Neural progenitor cell (in vitro differentiated cells): ENCODE data around the gene PALS1. TPM values are rescaled to one million over a fixed set of nuclear protein-coding genes. Genes with fewer than 3 reads are reported as not detected.

Experiments
- DNase-seq: peaks from one replicate; pipeline ENCODE4 v3.0.0-alpha.2; 2016; ENCODE audit warnings: low spot score
- H2AFZ ChIP-seq: fragments of 200-600 bp; sonication (generic); replicated peaks from 2 replicates; pipeline ENCODE4 v1.6.1; 2016; ENCODE audit warnings: antibody characterized with exemption
- H3F3A ChIP-seq: fragments of 200-600 bp; sonication (generic); 2 replicates; pipeline ENCODE4 v1.6.1; 2016; ENCODE audit warnings: antibody characterized with exemption, low read depth
- H3K27ac ChIP-seq: fragments of 200-600 bp; sonication (generic); 2 replicates; pipeline ENCODE4 v1.5.1; 2016; ENCODE audit warnings: mild to moderate bottlenecking
- H3K27me3 ChIP-seq: fragments of 200-600 bp; sonication (generic); 2 replicates; pipeline ENCODE4 v1.6.1; 2016; ENCODE audit warnings: mild to moderate bottlenecking, moderate library complexity
- H3K36me3 ChIP-seq: fragments of 200-600 bp; sonication (generic); 2 replicates; pipeline ENCODE4 v1.5.1; 2016
- H3K4me1 ChIP-seq: fragments of 200-600 bp; sonication (generic); 2 replicates; pipeline ENCODE4 v1.6.1; 2016; ENCODE audit warnings: mixed run types
- H3K4me2 ChIP-seq: fragments of 200-600 bp; sonication (generic); 2 replicates; pipeline ENCODE4 v1.6.1; 2016
- H3K4me3 ChIP-seq: fragments of 200-600 bp; sonication (generic); 2 replicates; pipeline ENCODE4 v1.5.1; 2016
- H3K79me2 ChIP-seq: fragments of 200-600 bp; sonication (generic); 2 replicates; pipeline ENCODE4 v1.6.1; 2016; ENCODE audit warnings: low read depth
- H3K9ac ChIP-seq: fragments of 200-600 bp; sonication (generic); 2 replicates; pipeline ENCODE4 v1.6.1; 2016
- H3K9me3 ChIP-seq: fragments of 200-600 bp; sonication (generic); 2 replicates; pipeline ENCODE4 v1.5.1; 2016; ENCODE audit warnings: low read depth
- H4K20me1 ChIP-seq: fragments of 200-600 bp; sonication (generic); 2 replicates; pipeline ENCODE4 v1.6.1; 2016; ENCODE audit warnings: low read depth
- H3K27ac Mint-ChIP-seq: 3 replicates; pipeline ENCODE4 v1.8.0; 2021; ENCODE audit warnings: mixed read lengths
- H3K27me3 Mint-ChIP-seq: 2 replicates; pipeline ENCODE4 v1.8.0; 2022; ENCODE audit warnings: low read depth, mild to moderate bottlenecking, inconsistent platforms, moderate library complexity, mixed read lengths; ENCODE audit not compliant: insufficient read depth
- H3K36me3 Mint-ChIP-seq: 3 replicates; pipeline ENCODE4 v1.8.0; 2021; ENCODE audit warnings: mixed read lengths
- H3K4me1 Mint-ChIP-seq: 3 replicates; pipeline ENCODE4 v1.8.0; 2021; ENCODE audit warnings: mixed read lengths
- H3K4me3 Mint-ChIP-seq: 3 replicates; pipeline ENCODE4 v1.8.0; 2021; ENCODE audit warnings: mild to moderate bottlenecking, moderate library complexity, mixed read lengths
- H3K9me3 Mint-ChIP-seq: 3 replicates; pipeline ENCODE4 v1.8.0; 2020; ENCODE audit warnings: mixed read lengths
- CTCF ChIP-seq: fragments of 200-600 bp; sonication (generic); IDR thresholded peaks from 2 replicates; pipeline ENCODE4 v1.5.1; 2017; ENCODE audit warnings: antibody characterized with exemption, mild to moderate bottlenecking
- EZH2 ChIP-seq: fragments of 200-600 bp; sonication (generic); IDR thresholded peaks from 2 replicates; pipeline ENCODE4 v1.6.1; 2017; ENCODE audit warnings: antibody characterized with exemption, mild to moderate bottlenecking, moderate library complexity
- EZH2phosphoT487 ChIP-seq: fragments of 200-600 bp; sonication (generic); IDR thresholded peaks from 2 replicates; pipeline ENCODE4 v1.6.1; 2017; ENCODE audit warnings: antibody characterized with exemption
- total RNA-seq: library from RNA; depleted of rRNA; stranded (reverse); fragments of >200 nt; gene quantifications from 2 replicates; pipeline ENCODE4 v1.2.3, GENCODE V29; 2015; ENCODE audit warnings: low replicate concordance

The PALS1 gene
- 28.2 and 47.0 TPM in 2 replicates for total RNA-seq

DNA sequence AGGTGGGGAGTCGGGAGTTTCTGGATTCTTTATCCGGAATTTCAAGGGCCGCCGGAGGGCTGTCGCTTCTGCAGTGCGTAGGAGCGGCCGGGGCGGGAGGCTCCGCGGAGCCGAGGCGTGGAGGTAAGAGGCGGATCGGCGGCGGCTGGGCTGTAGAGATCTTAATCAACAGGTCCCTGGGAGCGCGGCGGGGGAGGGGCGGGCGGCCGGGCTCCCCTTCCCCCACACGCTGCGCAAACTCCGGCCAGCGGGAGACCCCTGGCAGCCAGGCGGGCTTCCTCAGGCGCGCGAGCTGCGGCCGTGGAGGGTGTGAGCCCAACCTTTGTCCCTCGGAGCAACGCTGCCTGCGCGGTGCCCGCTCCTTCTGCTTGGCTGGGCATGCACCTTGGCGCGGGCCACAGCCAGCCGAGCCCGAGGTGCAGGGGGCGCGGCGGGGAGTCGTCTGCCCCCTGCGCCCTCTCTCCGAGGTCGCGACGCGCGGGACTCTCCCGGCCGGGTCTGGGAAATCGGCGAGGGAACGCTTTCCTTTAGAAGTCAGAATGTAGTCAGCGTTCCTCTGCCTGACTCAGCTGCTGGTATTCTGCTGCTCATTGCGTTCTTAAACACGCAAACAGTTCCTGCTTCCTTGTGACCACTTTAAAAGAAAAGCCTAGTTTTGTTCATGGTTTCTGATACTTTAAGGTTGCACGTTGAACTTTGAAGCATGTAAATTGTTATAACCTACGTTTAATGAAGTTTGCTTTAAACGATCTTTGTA is at the start of gene PALS1:
PALS1 (plus strand) TSS at position 25 of the 757 bp plus-strand sequence. CDS start 37,736 bp downstream, outside the sequence.
- Histone ChIP-seq H3K79me2 (peaks cover 48% of the 10 kb centered on the region), H3K4me2 (peak within 1 kb of the TSS; percentile 98), H3K36me3 (no peaks in the 10 kb centered on the region), H2AFZ (peak within 1 kb of the TSS; percentile 95), H4K20me1 (peaks cover 25% of the 10 kb centered on the region), H3K4me1 (peaks cover 11% of the 10 kb centered on the region), H3K9me3 (no peaks in the 10 kb centered on the region), H3K27ac (peak within 1 kb of the TSS; percentile 98), H3K4me3 (peak within 1 kb of the TSS; percentile 65), H3F3A (peaks cover 19% of the 10 kb centered on the region), H3K27me3 (peaks cover 33% of the 10 kb centered on the region), H3K9ac (peak within 1 kb of the TSS; percentile 73)
- Mint-ChIP-seq H3K4me1 (peaks cover 15% of the 10 kb centered on the region), H3K27ac (peak within 1 kb of the TSS; percentile 96), H3K36me3 (peaks cover 5% of the 10 kb centered on the region), H3K27me3 (peaks cover 5% of the 10 kb centered on the region), H3K4me3 (peak within 1 kb of the TSS; percentile 94), H3K9me3 (peaks cover 4% of the 10 kb centered on the region)
- no peak for DNase-seq
- TF ChIP-seq CTCF (no peak), EZH2phosphoT487 (no peak), EZH2 (no peak)

DNA sequence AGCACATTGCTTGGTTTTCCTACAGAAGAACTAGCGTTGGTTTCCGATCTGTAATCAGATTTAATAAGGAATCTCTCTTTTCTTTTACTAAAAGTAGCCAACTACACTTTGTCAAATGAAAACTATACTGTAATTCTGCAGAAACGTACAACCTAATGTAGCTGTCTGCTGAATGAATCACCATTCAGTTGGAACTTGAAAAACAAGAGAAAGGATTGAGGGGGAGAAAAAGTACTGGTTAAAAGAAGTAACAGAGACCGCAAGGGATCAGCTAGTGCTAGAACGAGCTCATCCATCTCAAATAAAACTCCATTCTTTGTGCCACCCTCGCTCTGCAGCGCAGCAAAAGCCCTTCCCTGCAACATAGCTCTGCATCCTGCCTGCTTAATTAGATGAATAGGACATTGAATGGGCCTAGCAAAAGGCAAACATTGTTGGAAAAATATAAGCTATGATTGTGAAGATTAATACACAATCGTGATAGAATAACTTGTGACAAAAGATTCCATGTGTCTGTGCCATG is 49.4 kb upstream of the PALS1 start:
- Histone ChIP-seq H3K4me2 (no peak overlapping the region), H3K27me3 (no peaks in the 10 kb centered on the region), H3F3A (no peaks in the 10 kb centered on the region), H3K36me3 (no peaks in the 10 kb centered on the region), H2AFZ (no peak overlapping the region), H3K27ac (no peak overlapping the region), H3K4me3 (no peak overlapping the region), H4K20me1 (no peaks in the 10 kb centered on the region), H3K9me3 (no peaks in the 10 kb centered on the region), H3K4me1 (no peaks in the 10 kb centered on the region), H3K9ac (no peak overlapping the region), H3K79me2 (no peaks in the 10 kb centered on the region)
- Mint-ChIP-seq H3K4me3 (no peak overlapping the region), H3K4me1 (peaks cover 5% of the 10 kb centered on the region), H3K27me3 (peaks cover 4% of the 10 kb centered on the region), H3K36me3 (no peaks in the 10 kb centered on the region), H3K9me3 (no peaks in the 10 kb centered on the region), H3K27ac (no peak overlapping the region)
- DNase-seq = no peak
- TF ChIP-seq EZH2 (no peak), CTCF (no peak), EZH2phosphoT487 (no peak)

GRCh38 chr14:67192366-67192765 is 48.9 kb upstream of the PALS1 start:
- no peak overlapping the region for H3K27ac Mint-ChIP-seq
- Histone ChIP-seq H2AFZ (no peak overlapping the region), H3K4me2 (no peak overlapping the region), H3K9me3 (no peaks in the 10 kb centered on the region), H3K4me1 (no peaks in the 10 kb centered on the region), H3F3A (no peaks in the 10 kb centered on the region), H3K79me2 (no peaks in the 10 kb centered on the region), H3K27ac (no peak overlapping the region), H3K27me3 (no peaks in the 10 kb centered on the region), H3K9ac (no peak overlapping the region), H3K36me3 (no peaks in the 10 kb centered on the region), H4K20me1 (no peaks in the 10 kb centered on the region), H3K4me3 (no peak overlapping the region)
- H3K36me3 Mint-ChIP-seq = no peaks in the 10 kb centered on the region
- peaks cover 5% of the 10 kb centered on the region for H3K4me1 Mint-ChIP-seq
- peaks cover 4% of the 10 kb centered on the region for H3K27me3 Mint-ChIP-seq
- no peak overlapping the region for H3K4me3 Mint-ChIP-seq
- no peak for DNase-seq
- H3K9me3 Mint-ChIP-seq = no peaks in the 10 kb centered on the region
- TF ChIP-seq CTCF (no peak), EZH2 (no peak), EZH2phosphoT487 (no peak)
